Liver (tissue), 9 donors: Measurements from ENCODE around the gene SFXN5. TPM values are rescaled to one million over a fixed set of nuclear protein-coding genes. Genes with fewer than 3 reads are reported as not detected.

Source experiments
- DNase-seq: peaks from one replicate; pipeline ENCODE4 v3.0.0-alpha.2; 2017; ENCODE audit warnings: low spot score
- H3K27ac ChIP-seq, 2 donors: one replicate each; pipeline ENCODE4 v1.7.0; 2013; ENCODE audit warnings: inconsistent platforms in 2 of 2, low read length in 2 of 2, control low read depth in 1 of 2, low read depth in 1 of 2, mild to moderate bottlenecking in 1 of 2
- H3K27me3 ChIP-seq, 4 donors: one replicate each; pipeline versions ENCODE4 v1.6.1 to v1.7.0; 2013; ENCODE audit warnings: low read length in 3 of 4, inconsistent platforms in 1 of 4, mild to moderate bottlenecking in 1 of 4, moderate library complexity in 1 of 4; ENCODE audit not compliant: control insufficient read depth in 4 of 4, insufficient read depth in 4 of 4
- H3K36me3 ChIP-seq, 4 donors: one replicate each; pipeline versions ENCODE4 v1.6.1 to v1.7.0; 2013; ENCODE audit warnings: low read length in 3 of 4, mild to moderate bottlenecking in 3 of 4, low read depth in 1 of 4, moderate library complexity in 1 of 4; ENCODE audit not compliant: control insufficient read depth in 4 of 4, insufficient read depth in 3 of 4
- H3K4me1 ChIP-seq, 4 donors: one replicate each; pipeline versions ENCODE4 v1.6.1 to v1.7.0; 2013; ENCODE audit warnings: low read length in 3 of 4, mild to moderate bottlenecking in 3 of 4, moderate library complexity in 1 of 4; ENCODE audit not compliant: control insufficient read depth in 4 of 4, insufficient read depth in 4 of 4
- H3K4me3 ChIP-seq, 3 donors: one replicate each; pipeline versions ENCODE4 v1.6.1 to v1.7.0; 2013; ENCODE audit warnings: low read length in 3 of 3, control low read depth in 1 of 3, low read depth in 1 of 3, mild to moderate bottlenecking in 1 of 3
- H3K9ac ChIP-seq, 2 donors: one replicate each; pipeline ENCODE4 v1.7.0; 2013; ENCODE audit warnings: low read length in 2 of 2, mild to moderate bottlenecking in 2 of 2, moderate library complexity in 2 of 2, control low read depth in 1 of 2, low read depth in 1 of 2
- H3K9me3 ChIP-seq, 4 donors: one replicate each; pipeline versions ENCODE4 v1.6.1 to v1.7.0; 2013; ENCODE audit warnings: low read length in 3 of 4; ENCODE audit not compliant: control insufficient read depth in 4 of 4
- EGR1 ChIP-seq, 2 donors: IDR thresholded peaks; 2 replicates each; pipeline ENCODE4 v1.6.1; 2016 to 2018; ENCODE audit warnings: antibody characterized with exemption in 2 of 2, low read depth in 2 of 2
- FOXA2 ChIP-seq: IDR thresholded peaks from 2 replicates; pipeline ENCODE4 v1.6.1; 2016; ENCODE audit warnings: antibody characterized with exemption
- GABPA ChIP-seq, 2 donors: IDR thresholded peaks in 1 of 2; conservative IDR thresholded peaks in 1 of 2; 2 replicates each; pipeline ENCODE4 v1.6.1; 2016; ENCODE audit warnings: antibody characterized with exemption in 2 of 2, mild to moderate bottlenecking in 1 of 2, moderate library complexity in 1 of 2
- HNF4A ChIP-seq, 2 donors: conservative IDR thresholded peaks; 2 replicates each; pipeline ENCODE4 v1.6.1; 2016; ENCODE audit warnings: antibody characterized with exemption in 2 of 2, mild to moderate bottlenecking in 2 of 2
- HNF4G ChIP-seq: IDR thresholded peaks from 2 replicates; pipeline ENCODE4 v1.6.1; 2016; ENCODE audit warnings: antibody characterized with exemption
- JUND ChIP-seq, 2 donors: IDR thresholded peaks; 2 replicates each; pipeline ENCODE4 v1.6.1; 2016; ENCODE audit warnings: antibody characterized with exemption in 2 of 2
- RAD21 ChIP-seq, 2 donors: IDR thresholded peaks; 2 replicates each; pipeline ENCODE4 v1.6.1; 2016; ENCODE audit warnings: antibody characterized with exemption in 2 of 2, mild to moderate bottlenecking in 2 of 2
- RXRA ChIP-seq, 2 donors: IDR thresholded peaks; 2 replicates each; pipeline ENCODE4 v1.6.1; 2017 to 2018; ENCODE audit warnings: antibody characterized with exemption in 2 of 2, mild to moderate bottlenecking in 1 of 2
- SP1 ChIP-seq: IDR thresholded peaks from 2 replicates; pipeline ENCODE4 v1.6.1; 2018; ENCODE audit warnings: antibody characterized with exemption, mild to moderate bottlenecking
- TAF1 ChIP-seq: conservative IDR thresholded peaks from 2 replicates; pipeline ENCODE4 v1.6.1; 2016; ENCODE audit warnings: antibody characterized with exemption, mild to moderate bottlenecking
- YY1 ChIP-seq: IDR thresholded peaks from 2 replicates; pipeline ENCODE4 v1.6.1; 2016; ENCODE audit warnings: antibody characterized with exemption, mild to moderate bottlenecking
- WGBS: extraction: QIAGEN DNeasy Blood & Tissue Kit; methylation state at CpG from one replicate; pipeline ENCODE4 v1.1.7; 2013; 5-methylcytosine and 5-hydroxymethylcytosine counted together
- polyA plus RNA-seq, 2 donors: library from polyadenylated mRNA; stranded (reverse) in 1 of 2; unstranded in 1 of 2; fragments of 200-250 nt in 1 of 2; fragments of >200 nt in 1 of 2; fragmentation: Nextera tagmentation in 1 of 2; extraction: Ambion mirVana in 1 of 2; gene quantifications; one replicate each; pipeline versions ENCODE4 v1.2.1 to v1.2.3, GENCODE V29; 2013 to 2015
- total RNA-seq, 2 donors: library from RNA; depleted of rRNA; stranded (reverse); fragments of >200 nt; gene quantifications; one replicate each; pipeline ENCODE4 v1.2.3, GENCODE V29; 2014
- TF ChIP-seq, protein P1 (sequence below): IDR thresholded peaks from 2 replicates; pipeline ENCODE4 v1.6.1; 2016; ENCODE audit warnings: antibody characterized with exemption
- TF ChIP-seq, protein P2 (sequence below): IDR thresholded peaks from 2 replicates; pipeline ENCODE4 v1.6.1; 2016; ENCODE audit warnings: antibody characterized with exemption
- TF ChIP-seq, protein P3 (sequence below): IDR thresholded peaks from 2 replicates; pipeline ENCODE4 v1.6.1; 2016; ENCODE audit warnings: antibody characterized with exemption
- TF ChIP-seq, protein P4 (sequence below): fragments of 150-350 bp; IDR thresholded peaks from 2 replicates; pipeline ENCODE4 v1.5.1; 2017; ENCODE audit warnings: improper control_type of control experiment, low read depth, low read length; ENCODE audit not compliant: missing input control
- donor health status: healthy.
- donor health status: healthy.
- donor health status: healthy.
- donor health status: healthy.
- donor health status: healthy.

SFXN5 gene
- total and polyA plus RNA-seq, 4 donors, result 23.3 to 58.2 (median 29.5) TPM

DNA sequence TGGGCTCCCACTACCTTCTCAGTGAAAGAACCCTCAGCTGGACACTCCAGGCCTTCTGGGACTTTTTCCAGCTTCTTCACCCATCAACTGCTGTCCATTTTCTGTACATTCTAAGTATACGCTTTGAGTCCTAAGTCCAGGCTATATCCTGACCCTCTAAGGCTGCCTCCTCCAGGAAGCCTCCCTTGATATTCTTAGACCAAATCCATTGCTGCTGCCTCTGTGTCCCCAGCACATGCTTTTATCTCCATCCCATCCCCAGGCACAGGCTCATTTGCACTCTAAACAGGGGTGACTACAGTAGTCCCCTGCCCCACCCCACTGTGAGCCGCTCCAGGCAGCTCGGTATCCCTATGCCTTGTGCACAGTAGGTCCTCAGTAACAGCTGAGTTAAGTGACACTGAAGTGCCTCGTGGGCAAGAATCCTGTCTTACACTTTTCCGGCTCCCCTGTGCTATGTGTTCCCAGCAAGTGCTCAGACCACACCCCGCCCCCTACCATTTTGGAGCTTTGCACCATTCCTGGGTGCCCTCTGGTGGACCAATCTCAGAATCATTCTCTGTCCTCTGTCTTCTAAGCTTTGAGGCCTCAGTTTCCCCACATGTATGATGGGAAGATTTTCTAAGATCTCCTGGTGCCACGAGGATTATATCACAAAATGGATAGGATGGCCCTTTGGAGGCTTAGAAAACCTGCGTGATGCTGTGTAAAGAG lies 119.2 kb downstream of the SFXN5 start:
- H3K36me3 ChIP-seq, result peaks cover 6 to 27% (median 13%) of the 10 kb centered on the region in 4 donors
- no peaks in the 10 kb centered on the region for H3K4me1 ChIP-seq
- TF ChIP-seq FOXA2 (no peak), JUND (IDR thresholded peaks at IDR 0.05) (no peak), HNF4G (no peak), EGR1 (IDR thresholded peaks at IDR 0.05; ENCODE audit: low read depth in 2 of 2) (no peak)
- TF ChIP-seq, protein P1, sequence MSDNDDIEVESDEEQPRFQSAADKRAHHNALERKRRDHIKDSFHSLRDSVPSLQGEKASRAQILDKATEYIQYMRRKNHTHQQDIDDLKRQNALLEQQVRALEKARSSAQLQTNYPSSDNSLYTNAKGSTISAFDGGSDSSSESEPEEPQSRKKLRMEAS, result no peak
- TF ChIP-seq, protein P2, sequence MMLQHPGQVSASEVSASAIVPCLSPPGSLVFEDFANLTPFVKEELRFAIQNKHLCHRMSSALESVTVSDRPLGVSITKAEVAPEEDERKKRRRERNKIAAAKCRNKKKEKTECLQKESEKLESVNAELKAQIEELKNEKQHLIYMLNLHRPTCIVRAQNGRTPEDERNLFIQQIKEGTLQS, result no peak
- no peak overlapping the region for H3K4me3 ChIP-seq
- H3K27me3 ChIP-seq, result no peaks in the 10 kb centered on the region
- no peak overlapping the region for H3K9ac ChIP-seq
- DNase-seq, result no peak
- WGBS, result 94% methylated on average over 8 of the region's 8 CpGs
- no peaks in the 10 kb centered on the region for H3K9me3 ChIP-seq
- no peak overlapping the region for H3K27ac ChIP-seq

DNA sequence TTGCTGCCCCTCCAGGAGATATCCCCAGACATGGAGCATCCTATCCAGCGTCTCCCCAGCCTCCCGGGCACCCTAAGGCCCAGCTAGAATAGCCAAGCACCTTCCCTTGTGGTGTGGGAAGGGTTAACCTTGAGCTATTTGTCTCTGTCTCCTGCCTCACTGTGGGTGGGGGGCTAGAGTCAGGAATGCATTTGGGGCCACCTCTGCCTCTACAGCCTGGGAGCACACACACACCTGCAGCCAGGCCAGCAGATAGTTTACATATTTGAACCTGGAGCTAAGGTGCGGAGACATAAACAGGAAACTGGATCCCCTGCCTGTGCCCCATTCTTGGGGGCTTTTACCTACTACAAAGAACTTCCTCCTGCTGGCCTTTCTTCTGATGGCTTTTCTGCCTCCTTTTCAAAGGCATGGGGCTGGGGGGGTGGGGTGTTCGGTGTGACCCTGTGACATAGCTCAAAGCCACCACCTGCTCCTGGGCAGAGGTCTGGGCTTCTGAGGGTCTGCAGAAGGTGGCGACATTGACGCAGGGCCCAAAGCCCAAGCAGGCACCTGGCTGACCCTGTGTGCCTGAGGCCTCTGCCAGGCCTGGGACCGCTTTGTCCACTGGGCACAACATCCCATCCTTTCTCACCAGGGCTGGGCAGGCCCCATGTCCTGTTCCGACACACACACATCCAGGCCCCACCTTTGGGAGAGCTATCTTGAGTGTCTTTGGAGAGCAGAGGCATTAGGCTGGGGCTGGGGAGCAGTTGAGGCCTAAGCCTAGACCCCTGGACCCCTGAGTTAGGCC lies 120.0 kb downstream of the SFXN5 start:
- no peak overlapping the region for H3K27ac ChIP-seq
- no peaks in the 10 kb centered on the region for H3K9me3 ChIP-seq
- peaks cover 6 to 19% (median 11%) of the 10 kb centered on the region in 4 donors for H3K36me3 ChIP-seq
- H3K4me3 ChIP-seq, result no peak overlapping the region
- H3K9ac ChIP-seq, result no peak overlapping the region
- 95% methylated on average over 8 of the region's 8 CpGs for WGBS
- no peaks in the 10 kb centered on the region for H3K4me1 ChIP-seq
- H3K27me3 ChIP-seq, result no peaks in the 10 kb centered on the region
- TF ChIP-seq, protein P2, result no peak
- TF ChIP-seq HNF4G, result no peak
- TF ChIP-seq HNF4A (conservative IDR thresholded peaks at IDR 0.05), result no peak
- DNase-seq, result no peak

- Histone ChIP-seq H3K4me3 (no peak overlapping the region), H3K4me1 (no peaks in the 10 kb centered on the region), H3K27ac (no peak overlapping the region), H3K9me3 (no peaks in the 10 kb centered on the region), H3K36me3 (peaks cover 2 to 13% (median 9%) of the 10 kb centered on the region in 4 donors), H3K9ac (no peak overlapping the region), H3K27me3 (no peaks in the 10 kb centered on the region)
- 94% methylated on average over 13 of the region's 13 CpGs for WGBS
- no peak for DNase-seq
- TF ChIP-seq EGR1 (IDR thresholded peaks at IDR 0.05; ENCODE audit: low read depth in 2 of 2) (no peak), YY1 (no peak), RAD21 (IDR thresholded peaks at IDR 0.05) (no peak), GABPA (IDR thresholded peaks at IDR 0.05 in 1 of 2, conservative IDR thresholded peaks at IDR 0.05 in 1 of 2) (no peak), RXRA (IDR thresholded peaks at IDR 0.05) (no peak), HNF4G (no peak), SP1 (no peak), FOXA2 (no peak), TAF1 (no peak), JUND (IDR thresholded peaks at IDR 0.05) (no peak)
- TF ChIP-seq, protein P3, sequence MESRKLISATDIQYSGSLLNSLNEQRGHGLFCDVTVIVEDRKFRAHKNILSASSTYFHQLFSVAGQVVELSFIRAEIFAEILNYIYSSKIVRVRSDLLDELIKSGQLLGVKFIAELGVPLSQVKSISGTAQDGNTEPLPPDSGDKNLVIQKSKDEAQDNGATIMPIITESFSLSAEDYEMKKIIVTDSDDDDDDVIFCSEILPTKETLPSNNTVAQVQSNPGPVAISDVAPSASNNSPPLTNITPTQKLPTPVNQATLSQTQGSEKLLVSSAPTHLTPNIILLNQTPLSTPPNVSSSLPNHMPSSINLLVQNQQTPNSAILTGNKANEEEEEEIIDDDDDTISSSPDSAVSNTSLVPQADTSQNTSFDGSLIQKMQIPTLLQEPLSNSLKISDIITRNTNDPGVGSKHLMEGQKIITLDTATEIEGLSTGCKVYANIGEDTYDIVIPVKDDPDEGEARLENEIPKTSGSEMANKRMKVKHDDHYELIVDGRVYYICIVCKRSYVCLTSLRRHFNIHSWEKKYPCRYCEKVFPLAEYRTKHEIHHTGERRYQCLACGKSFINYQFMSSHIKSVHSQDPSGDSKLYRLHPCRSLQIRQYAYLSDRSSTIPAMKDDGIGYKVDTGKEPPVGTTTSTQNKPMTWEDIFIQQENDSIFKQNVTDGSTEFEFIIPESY, result no peak
- TF ChIP-seq, protein P4, sequence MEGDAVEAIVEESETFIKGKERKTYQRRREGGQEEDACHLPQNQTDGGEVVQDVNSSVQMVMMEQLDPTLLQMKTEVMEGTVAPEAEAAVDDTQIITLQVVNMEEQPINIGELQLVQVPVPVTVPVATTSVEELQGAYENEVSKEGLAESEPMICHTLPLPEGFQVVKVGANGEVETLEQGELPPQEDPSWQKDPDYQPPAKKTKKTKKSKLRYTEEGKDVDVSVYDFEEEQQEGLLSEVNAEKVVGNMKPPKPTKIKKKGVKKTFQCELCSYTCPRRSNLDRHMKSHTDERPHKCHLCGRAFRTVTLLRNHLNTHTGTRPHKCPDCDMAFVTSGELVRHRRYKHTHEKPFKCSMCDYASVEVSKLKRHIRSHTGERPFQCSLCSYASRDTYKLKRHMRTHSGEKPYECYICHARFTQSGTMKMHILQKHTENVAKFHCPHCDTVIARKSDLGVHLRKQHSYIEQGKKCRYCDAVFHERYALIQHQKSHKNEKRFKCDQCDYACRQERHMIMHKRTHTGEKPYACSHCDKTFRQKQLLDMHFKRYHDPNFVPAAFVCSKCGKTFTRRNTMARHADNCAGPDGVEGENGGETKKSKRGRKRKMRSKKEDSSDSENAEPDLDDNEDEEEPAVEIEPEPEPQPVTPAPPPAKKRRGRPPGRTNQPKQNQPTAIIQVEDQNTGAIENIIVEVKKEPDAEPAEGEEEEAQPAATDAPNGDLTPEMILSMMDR, result no peak
Observed at GRCh38 chr2:72950558-72951255, 120.8 kb downstream of the SFXN5 start.
